ENCODE results near the gene SELE.

SELE gene

GRCh38 chr1:169682071-169682470 lies 51.8 kb downstream of the SELE start:
- no peak for DNase-seq

GRCh38 chr1:169681140-169681539 lies 52.7 kb downstream of the SELE start:
- no peak for DNase-seq

- no peak for DNase-seq
Measured at GRCh38 chr1:169680377-169681019, 53.4 kb downstream of the SELE start.

GRCh38 chr1:169679692-169680091 lies 54.2 kb downstream of the SELE start:
- no peak for DNase-seq

- DNase-seq, result no peak
Measured at GRCh38 chr1:169676001-169676400, 57.9 kb downstream of the SELE start.

All from effector CD4-positive, alpha-beta T cell (primary cell).